HepG2 (cell line): ENCODE data around the gene MIB1.

Experiments
- MAFG ChIP-seq: sonication (generic); formaldehyde crosslinking; IDR thresholded peaks from 2 replicates; pipeline ENCODE4 v1.5.1; 2020; ENCODE audit warnings: mild to moderate bottlenecking, missing genetic modification reagents
- POLR2A ChIP-seq, 2 experiments: IDR thresholded peaks; 2 replicates each; pipeline ENCODE4 v1.6.1; 2011; ENCODE audit warnings: low read depth in 2 of 2, low read length in 2 of 2, mild to moderate bottlenecking in 1 of 2, moderate library complexity in 1 of 2; ENCODE audit not compliant: insufficient read depth in 1 of 2
- ZNF101 ChIP-seq: sonication (generic); formaldehyde crosslinking; IDR thresholded peaks from 2 replicates; pipeline ENCODE4 v1.4.0; 2020; ENCODE audit warnings: mild to moderate bottlenecking, low read depth, missing genetic modification reagents, borderline replicate concordance

GRCh38 chr18:21725201-21725600 lies 15.4 kb upstream of the MIB1 start:
- TF ChIP-seq POLR2A (IDR thresholded peaks at IDR 0.05; ENCODE audit: insufficient read depth in 1 of 2, low read depth in 2 of 2, low read length in 2 of 2) (no peak), ZNF101 (CRISPR knock-in tag) (no peak), MAFG (CRISPR knock-in tag) (no peak)
